Measurements from ENCODE around the gene RRAD. TPM values are rescaled to one million over a fixed set of nuclear protein-coding genes. Genes with fewer than 3 reads are reported as not detected.
A peak's percentile ranks its signal among the peaks of the same experiment; 100 is the strongest.

The RRAD gene
- total and polyA plus RNA-seq, 2 experiments from 2014 or later: 0.22 to 0.70 TPM

DNA sequence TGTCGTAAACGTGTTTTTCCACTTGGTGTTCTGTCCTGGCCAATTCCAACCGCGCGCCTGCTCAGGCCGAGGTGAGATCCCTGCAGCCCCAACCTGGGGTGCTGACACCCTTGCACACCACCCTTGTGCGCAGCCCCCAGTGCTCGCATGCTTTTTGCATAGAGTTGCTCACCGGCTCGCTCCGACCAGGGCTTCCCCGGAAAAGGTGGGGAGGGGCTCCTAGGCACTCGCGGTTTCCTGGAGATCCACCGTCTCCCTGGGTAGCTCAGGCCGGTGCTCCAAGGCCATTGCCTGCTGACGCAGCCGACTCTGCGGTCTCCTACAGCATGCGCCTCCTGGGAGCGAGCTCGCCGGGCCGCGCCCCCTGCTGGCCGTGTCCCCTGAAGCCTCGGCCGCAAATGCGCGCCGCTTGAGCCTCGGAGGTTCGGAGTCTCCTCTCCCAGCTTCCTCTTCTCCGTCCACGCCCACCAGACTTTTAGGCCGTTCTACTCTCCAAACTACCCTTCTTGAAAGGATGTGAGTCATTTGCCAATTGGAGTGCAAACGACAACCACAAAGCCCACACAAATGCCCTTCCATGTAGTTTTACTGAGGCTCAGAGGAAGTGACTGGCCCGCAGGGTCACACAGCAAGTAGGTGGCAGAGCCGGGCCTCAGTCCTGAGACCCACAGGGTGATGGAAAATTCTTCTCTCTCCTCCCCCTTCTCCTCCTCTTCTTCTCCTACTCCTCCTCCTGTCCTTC is 52.2 kb downstream of the RRAD start:
- TF ChIP-seq EZH2 (IDR thresholded peaks at IDR 0.05; ENCODE audit: insufficient read depth, poor library complexity, severe bottlenecking) (no peak), EZH2phosphoT487 (IDR thresholded peaks at IDR 0.05; ENCODE audit: insufficient read depth, low read depth) (no peak)

DNA sequence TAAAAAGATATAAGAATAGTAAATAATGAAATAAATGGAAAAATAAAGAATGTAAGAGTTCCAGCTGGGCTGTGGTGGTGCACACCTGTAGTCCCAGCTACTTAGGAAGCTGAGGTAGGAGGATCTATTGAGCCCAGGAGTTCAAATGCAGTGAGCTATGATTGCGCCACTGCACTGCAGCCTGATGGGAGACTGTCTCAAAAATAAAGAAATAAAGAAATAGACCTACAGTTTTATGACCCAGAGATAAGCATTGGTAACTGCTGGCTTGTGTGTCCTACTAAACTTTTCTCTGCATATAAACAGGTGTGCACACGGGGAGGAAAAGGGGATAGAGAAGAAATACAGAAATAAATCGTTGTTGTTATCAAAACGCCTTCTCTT is 52.8 kb downstream of the RRAD start:
- Histone ChIP-seq H3K4me3 (peak overlapping the region; percentile 66), H4K20me1 (ENCODE audit: insufficient read depth) (no peaks in the 10 kb centered on the region), H3K79me2 (ENCODE audit: insufficient read depth) (no peaks in the 10 kb centered on the region), H3K4me2 (ENCODE audit: unreplicated experiment) (peak overlapping the region; percentile 82), H3K36me3 (ENCODE audit: low read depth) (no peaks in the 10 kb centered on the region), H3K9me2 (ENCODE audit: insufficient read depth) (no peaks in the 10 kb centered on the region), H2AFZ (peak overlapping the region; percentile 93), H3K9me3 (ENCODE audit: low read depth) (no peaks in the 10 kb centered on the region), H3K9ac (peak overlapping the region; percentile 66), H3F3A (ENCODE audit: insufficient read depth) (peaks cover 14% of the 10 kb centered on the region), H3K4me1 (ENCODE audit: insufficient read depth) (peaks cover 17% of the 10 kb centered on the region), H3K27me3 (replicated peaks; ENCODE audit: insufficient read depth) (no peaks in the 10 kb centered on the region), H3K27ac (peak overlapping the region; percentile 57)
- peak; percentile 29 for DNase-seq
- TF ChIP-seq EZH2phosphoT487 (IDR thresholded peaks at IDR 0.05; ENCODE audit: insufficient read depth, low read depth): no peak
- in situ Hi-C loops (cut with MboI): loop anchor here (25.0 kb wide), 1 partner anchor 460 kb away; no protein-coding TSS in a partner anchor
- WGBS, 2 experiments (ENCODE audit: low coverage in 1 of 2, low lambda C conversion rate in 2 of 2, missing lambda C conversion rate in 2 of 2): 36 to 45% methylated on average over 4 of the region's 4 CpGs

More for the DNA sequence above, 52.2 kb downstream of the RRAD start:
- WGBS, 2 experiments (ENCODE audit: low coverage in 1 of 2, low lambda C conversion rate in 2 of 2, missing lambda C conversion rate in 2 of 2): 1% methylated on average over 39 of the region's 39 CpGs
- Histone ChIP-seq H3K27me3 (replicated peaks; ENCODE audit: insufficient read depth) (no peaks in the 10 kb centered on the region), H3K4me1 (ENCODE audit: insufficient read depth) (peaks cover 17% of the 10 kb centered on the region), H4K20me1 (ENCODE audit: insufficient read depth) (no peaks in the 10 kb centered on the region), H3K36me3 (ENCODE audit: low read depth) (no peaks in the 10 kb centered on the region), H3K9me2 (ENCODE audit: insufficient read depth) (no peaks in the 10 kb centered on the region), H3K9ac (peak overlapping the region; percentile 66), H3K79me2 (ENCODE audit: insufficient read depth) (no peaks in the 10 kb centered on the region), H3K4me3 (peak overlapping the region; percentile 66), H3K4me2 (ENCODE audit: unreplicated experiment) (peak overlapping the region; percentile 82), H2AFZ (peak overlapping the region; percentile 93), H3K9me3 (ENCODE audit: low read depth) (no peaks in the 10 kb centered on the region), H3F3A (ENCODE audit: insufficient read depth) (peaks cover 18% of the 10 kb centered on the region), H3K27ac (peak overlapping the region; percentile 57)
- DNase-seq: peak; percentile 100
- in situ Hi-C loops (cut with MboI): loop anchor here (25.0 kb wide), 1 partner anchor 461 kb away; no protein-coding TSS in a partner anchor

DNA sequence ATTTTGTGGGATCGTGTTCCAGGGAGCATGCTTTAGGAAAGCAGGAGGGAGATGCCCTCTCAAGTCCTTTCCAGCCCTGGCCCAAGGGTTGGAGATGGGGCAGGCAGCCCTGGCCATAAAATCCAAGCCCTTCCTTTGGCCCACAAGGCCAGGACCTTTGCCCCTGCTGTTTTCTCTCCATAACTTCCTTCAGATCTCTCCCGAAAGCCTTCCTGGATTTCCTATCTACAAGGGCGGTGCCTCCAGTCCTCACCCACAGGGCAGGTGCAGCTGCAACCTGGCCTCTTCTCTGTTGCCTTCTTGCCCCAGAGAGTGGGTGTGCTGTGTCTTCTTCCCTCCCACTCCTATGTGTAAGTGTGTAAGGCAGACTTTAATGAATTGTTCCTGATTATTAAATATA is 53.5 kb downstream of the RRAD start:
- Histone ChIP-seq H3K27me3 (replicated peaks; ENCODE audit: insufficient read depth) (no peaks in the 10 kb centered on the region), H3K27ac (no peak overlapping the region), H3K9me2 (ENCODE audit: insufficient read depth) (no peaks in the 10 kb centered on the region), H3K4me1 (ENCODE audit: insufficient read depth) (peaks cover 17% of the 10 kb centered on the region), H3K4me3 (no peak overlapping the region), H3K9ac (no peak overlapping the region), H3K4me2 (ENCODE audit: unreplicated experiment) (no peak overlapping the region), H3K36me3 (ENCODE audit: low read depth) (no peaks in the 10 kb centered on the region), H2AFZ (no peak overlapping the region), H3K9me3 (ENCODE audit: low read depth) (no peaks in the 10 kb centered on the region), H3K79me2 (ENCODE audit: insufficient read depth) (no peaks in the 10 kb centered on the region), H4K20me1 (ENCODE audit: insufficient read depth) (no peaks in the 10 kb centered on the region), H3F3A (ENCODE audit: insufficient read depth) (peaks cover 14% of the 10 kb centered on the region)
- in situ Hi-C loops (cut with MboI): loop anchor here (25.0 kb wide), 1 partner anchor 460 kb away; no protein-coding TSS in a partner anchor
- TF ChIP-seq EZH2 (IDR thresholded peaks at IDR 0.05; ENCODE audit: insufficient read depth, poor library complexity, severe bottlenecking) (no peak), EZH2phosphoT487 (IDR thresholded peaks at IDR 0.05; ENCODE audit: insufficient read depth, low read depth) (no peak)
- no peak for DNase-seq
- 95 to 96% methylated on average over 3 of the region's 3 CpGs for WGBS, 2 experiments (ENCODE audit: low coverage in 1 of 2, low lambda C conversion rate in 2 of 2, missing lambda C conversion rate in 2 of 2)

Other genes with a start within 250 kb of the RRAD start
- gene CMTM4, start 228.8 kb downstream of the RRAD start, total RNA-seq (2014; rRNA removed; shearing (Covaris generic)): 19.5 and 21.1 TPM in 2 replicates
- 3.2 and 3.5 TPM in 2 replicates for gene CMTM4, start 228.8 kb downstream of the RRAD start, polyA plus RNA-seq (2016; fragmentation: Nextera tagmentation; extraction: Ambion mirVana)
- gene DYNC1LI2, start 173.9 kb downstream of the RRAD start, total RNA-seq (2014; rRNA removed; shearing (Covaris generic)): 80.6 and 89.2 TPM in 2 replicates
- gene DYNC1LI2, start 173.9 kb downstream of the RRAD start, polyA plus RNA-seq (2016; fragmentation: Nextera tagmentation; extraction: Ambion mirVana): 173 TPM in 2 replicates
- gene TERB1, start 124.0 kb downstream of the RRAD start, total RNA-seq (2014; rRNA removed; shearing (Covaris generic)): not detected in 2 replicates
- not detected in 2 replicates for gene TERB1, start 124.0 kb downstream of the RRAD start, polyA plus RNA-seq (2016; fragmentation: Nextera tagmentation; extraction: Ambion mirVana)
- gene NAE1, start 94.6 kb downstream of the RRAD start, total RNA-seq (2014; rRNA removed; shearing (Covaris generic)): 92.5 and 106 TPM in 2 replicates
- 86.3 and 90.1 TPM in 2 replicates for gene NAE1, start 94.6 kb downstream of the RRAD start, polyA plus RNA-seq (2016; fragmentation: Nextera tagmentation; extraction: Ambion mirVana)
- 0.65 TPM in 1 of 2 replicates, not detected in the other for gene CA7, start 81.1 kb downstream of the RRAD start, total RNA-seq (2014; rRNA removed; shearing (Covaris generic))
- not detected in 2 replicates for gene CA7, start 81.1 kb downstream of the RRAD start, polyA plus RNA-seq (2016; fragmentation: Nextera tagmentation; extraction: Ambion mirVana)
- 3.9 and 38.2 TPM in 2 replicates for gene PDP2, start 45.0 kb downstream of the RRAD start, total RNA-seq (2014; rRNA removed; shearing (Covaris generic))
- gene PDP2, start 45.0 kb downstream of the RRAD start, polyA plus RNA-seq (2016; fragmentation: Nextera tagmentation; extraction: Ambion mirVana): 2.5 and 3.3 TPM in 2 replicates
- not detected in 2 replicates for gene CDH16, start 6.7 kb downstream of the RRAD start, total RNA-seq (2014; rRNA removed; shearing (Covaris generic))
- gene CDH16, start 6.7 kb downstream of the RRAD start, polyA plus RNA-seq (2016; fragmentation: Nextera tagmentation; extraction: Ambion mirVana): not detected in 2 replicates
- gene CIAO2B, start 8.9 kb upstream of the RRAD start, total RNA-seq (2014; rRNA removed; shearing (Covaris generic)): 76.1 and 111 TPM in 2 replicates
- gene CIAO2B, start 8.9 kb upstream of the RRAD start, polyA plus RNA-seq (2016; fragmentation: Nextera tagmentation; extraction: Ambion mirVana): 173 and 182 TPM in 2 replicates
- 32.3 and 46.8 TPM in 2 replicates for gene CES2, start 10.0 kb upstream of the RRAD start, total RNA-seq (2014; rRNA removed; shearing (Covaris generic))
- 33.9 and 37.6 TPM in 2 replicates for gene CES2, start 10.0 kb upstream of the RRAD start, polyA plus RNA-seq (2016; fragmentation: Nextera tagmentation; extraction: Ambion mirVana)
- gene CES3, start 35.7 kb upstream of the RRAD start, total RNA-seq (2014; rRNA removed; shearing (Covaris generic)): not detected in 2 replicates
- gene CES3, start 35.7 kb upstream of the RRAD start, polyA plus RNA-seq (2016; fragmentation: Nextera tagmentation; extraction: Ambion mirVana): not detected in 2 replicates
- 4.6 and 5.0 TPM in 2 replicates for gene CES4A, start 63.1 kb upstream of the RRAD start, total RNA-seq (2014; rRNA removed; shearing (Covaris generic))
- gene CES4A, start 63.1 kb upstream of the RRAD start, polyA plus RNA-seq (2016; fragmentation: Nextera tagmentation; extraction: Ambion mirVana): 2.6 and 4.5 TPM in 2 replicates
- 53.3 and 63.2 TPM in 2 replicates for gene CBFB, start 103.6 kb upstream of the RRAD start, total RNA-seq (2014; rRNA removed; shearing (Covaris generic))
- 52.3 and 56.1 TPM in 2 replicates for gene CBFB, start 103.6 kb upstream of the RRAD start, polyA plus RNA-seq (2016; fragmentation: Nextera tagmentation; extraction: Ambion mirVana)
- 22.3 and 24.4 TPM in 2 replicates for gene PHAF1, start 184.4 kb upstream of the RRAD start, total RNA-seq (2014; rRNA removed; shearing (Covaris generic))
- 14.3 and 15.2 TPM in 2 replicates for gene PHAF1, start 184.4 kb upstream of the RRAD start, polyA plus RNA-seq (2016; fragmentation: Nextera tagmentation; extraction: Ambion mirVana)
- 73.2 and 88.0 TPM in 2 replicates for gene B3GNT9, start 225.5 kb upstream of the RRAD start, total RNA-seq (2014; rRNA removed; shearing (Covaris generic))
- gene B3GNT9, start 225.5 kb upstream of the RRAD start, polyA plus RNA-seq (2016; fragmentation: Nextera tagmentation; extraction: Ambion mirVana): 24.3 and 24.8 TPM in 2 replicates
- gene TRADD, start 234.4 kb upstream of the RRAD start, total RNA-seq (2014; rRNA removed; shearing (Covaris generic)): 44.6 and 46.2 TPM in 2 replicates
- gene TRADD, start 234.4 kb upstream of the RRAD start, polyA plus RNA-seq (2016; fragmentation: Nextera tagmentation; extraction: Ambion mirVana): 25.9 and 28.1 TPM in 2 replicates
- 22.5 and 24.0 TPM in 2 replicates for gene FBXL8, start 234.4 kb upstream of the RRAD start, total RNA-seq (2014; rRNA removed; shearing (Covaris generic))
- 9.8 and 10.3 TPM in 2 replicates for gene FBXL8, start 234.4 kb upstream of the RRAD start, polyA plus RNA-seq (2016; fragmentation: Nextera tagmentation; extraction: Ambion mirVana)
- 6.4 and 10.8 TPM in 2 replicates for gene HSF4, start 239.2 kb upstream of the RRAD start, total RNA-seq (2014; rRNA removed; shearing (Covaris generic))
- gene HSF4, start 239.2 kb upstream of the RRAD start, polyA plus RNA-seq (2016; fragmentation: Nextera tagmentation; extraction: Ambion mirVana): 1.8 and 3.0 TPM in 2 replicates
- 31.0 and 51.1 TPM in 2 replicates for gene NOL3, start 245.0 kb upstream of the RRAD start, total RNA-seq (2014; rRNA removed; shearing (Covaris generic))
- gene NOL3, start 245.0 kb upstream of the RRAD start, polyA plus RNA-seq (2016; fragmentation: Nextera tagmentation; extraction: Ambion mirVana): 20.3 TPM in 2 replicates